Sigmoid colon (tissue), 7 donors: ENCODE data around the gene MYLIP. TPM values are rescaled to one million over a fixed set of nuclear protein-coding genes. Genes with fewer than 3 reads are reported as not detected.

Experiments
- DNase-seq: peaks from one replicate; pipeline ENCODE4 v3.0.0-alpha.2; 2019
- H3K27ac ChIP-seq, 4 donors: fragments of 200-600 bp; sonication (generic); one replicate each; pipeline ENCODE4 v1.5.1; 2016 to 2019; ENCODE audit warnings: mild to moderate bottlenecking in 1 of 4
- H3K27me3 ChIP-seq, 3 donors: fragments of 200-600 bp; sonication (generic); one replicate each; pipeline ENCODE4 v1.5.1; 2019; ENCODE audit warnings: mild to moderate bottlenecking in 1 of 3
- H3K36me3 ChIP-seq, 4 donors: fragments of 200-600 bp; sonication (generic); one replicate each; pipeline ENCODE4 v1.5.1; 2016 to 2019
- H3K4me1 ChIP-seq, 4 donors: fragments of 200-600 bp; sonication (generic); one replicate each; pipeline ENCODE4 v1.5.1; 2017 to 2019
- H3K4me3 ChIP-seq, 4 donors: fragments of 200-600 bp; sonication (generic); one replicate each; pipeline ENCODE4 v1.5.1; 2017 to 2019; ENCODE audit warnings: mild to moderate bottlenecking in 2 of 4, moderate library complexity in 1 of 4
- H3K9me3 ChIP-seq, 4 donors: fragments of 200-600 bp in 3 of 4; sonication (generic) in 3 of 4; one replicate each; pipeline versions ENCODE4 v1.5.1 to v1.6.1; 2013 to 2019
- CTCF ChIP-seq, 4 experiments: fragments of 450-650 bp in 3 of 4; fragments of 200-600 bp in 1 of 4; IDR thresholded peaks; one replicate each; pipeline ENCODE4 v1.5.1; 2016 to 2019; ENCODE audit warnings: antibody characterized with exemption in 4 of 4, mild to moderate bottlenecking in 3 of 4, moderate library complexity in 2 of 4
- EP300 ChIP-seq, 4 donors: sonication (generic); formaldehyde crosslinking; IDR thresholded peaks; one replicate each; pipeline ENCODE4 v1.6.1; 2017; ENCODE audit warnings: antibody characterized with exemption in 4 of 4
- POLR2A ChIP-seq, 2 donors: fragments of 450-650 bp; IDR thresholded peaks; one replicate each; pipeline ENCODE4 v1.6.1; 2016; ENCODE audit warnings: antibody characterized with exemption in 2 of 2, mild to moderate bottlenecking in 2 of 2, moderate library complexity in 2 of 2
- POLR2AphosphoS5 ChIP-seq, 4 donors: sonication (generic); formaldehyde crosslinking; IDR thresholded peaks; one replicate each; pipeline ENCODE4 v1.6.1; 2017; ENCODE audit warnings: antibody characterized with exemption in 4 of 4
- WGBS, 2 donors: extraction: QIAGEN DNeasy Blood & Tissue Kit; methylation state at CpG; one replicate each; pipeline ENCODE4 v1.1.7; 2013; 5-methylcytosine and 5-hydroxymethylcytosine counted together
- intact Hi-C: fragments of 100-400 bp; cut with DNase I; formaldehyde crosslinking; loops from one replicate; pipeline ENCODE4 v1.15.1; 2023
- polyA plus RNA-seq, 3 donors: library from polyadenylated mRNA; stranded (reverse); fragments of 200-250 nt; gene quantifications; one replicate each; pipeline ENCODE4 v1.2.3, GENCODE V29; 2013
- total RNA-seq, 4 donors: library from RNA; depleted of rRNA; stranded (reverse); fragments of >200 nt; gene quantifications; one replicate each; pipeline ENCODE4 v1.1.0, GENCODE V29; 2016
- donor health status: healthy with polysubstance abuse.
- donor health status: Bipolar disorder and iron deficiency.
- donor health status: healthy.

MYLIP gene
- total and polyA plus RNA-seq, 7 donors: 13.4 to 50.0 (median 21.6) TPM

- H3K4me3 ChIP-seq: no peak overlapping the region
- peaks cover 20 to 87% (median 45%) of the 10 kb centered on the region in 4 donors for H3K36me3 ChIP-seq
- DNase-seq: no peak
- no peak for TF ChIP-seq CTCF (IDR thresholded peaks at IDR 0.05)
- TF ChIP-seq POLR2A (IDR thresholded peaks at IDR 0.05): no peak
- no peak for TF ChIP-seq EP300 (IDR thresholded peaks at IDR 0.05)
- TF ChIP-seq POLR2AphosphoS5 (IDR thresholded peaks at IDR 0.05): no peak
- H3K9me3 ChIP-seq: no peaks in the 10 kb centered on the region
- no peaks in the 10 kb centered on the region for H3K27me3 ChIP-seq
- H3K4me1 ChIP-seq: peaks cover 0 to 28% (median 17%) of the 10 kb centered on the region in 4 donors
- WGBS, 2 donors: 73 to 78% methylated on average over 4 of the region's 4 CpGs
- H3K27ac ChIP-seq: peak overlapping the region in 1 of 4 donors; percentile 22
- intact Hi-C loops: no loop called here
Measured at GRCh38 chr6:16146028-16146427, 17.1 kb downstream of the MYLIP start.

GRCh38 chr6:16146527-16146955 lies 17.7 kb downstream of the MYLIP start:
- Histone ChIP-seq H3K4me3 (no peak overlapping the region), H3K27ac (peak overlapping the region in 1 of 4 donors; percentile 22), H3K36me3 (peaks cover 20 to 90% (median 46%) of the 10 kb centered on the region in 4 donors), H3K4me1 (peaks cover 0 to 28% (median 17%) of the 10 kb centered on the region in 4 donors), H3K27me3 (no peaks in the 10 kb centered on the region), H3K9me3 (no peaks in the 10 kb centered on the region)
- TF ChIP-seq CTCF (IDR thresholded peaks at IDR 0.05) (no peak), POLR2AphosphoS5 (IDR thresholded peaks at IDR 0.05) (no peak), EP300 (IDR thresholded peaks at IDR 0.05) (no peak)
- 18 to 55% methylated on average over 8 of the region's 8 CpGs for WGBS, 2 donors
- DNase-seq: no peak
- intact Hi-C loops: no loop called here

GRCh38 chr6:16148498-16148897 lies 19.6 kb downstream of the MYLIP start:
- Histone ChIP-seq H3K9me3 (no peaks in the 10 kb centered on the region), H3K36me3 (peaks cover 18 to 70% (median 33%) of the 10 kb centered on the region in 4 donors), H3K4me3 (no peak overlapping the region), H3K27me3 (no peaks in the 10 kb centered on the region), H3K4me1 (peaks cover 0 to 28% (median 17%) of the 10 kb centered on the region in 4 donors), H3K27ac (no peak overlapping the region)
- 14 to 66% methylated on average over 2 of the region's 2 CpGs for WGBS, 2 donors
- intact Hi-C loops: no loop called here
- TF ChIP-seq CTCF (IDR thresholded peaks at IDR 0.05) (no peak), POLR2AphosphoS5 (IDR thresholded peaks at IDR 0.05) (no peak), EP300 (IDR thresholded peaks at IDR 0.05) (no peak), POLR2A (IDR thresholded peaks at IDR 0.05) (no peak)
- DNase-seq: no peak

GRCh38 chr6:16149305-16149704 lies 20.4 kb downstream of the MYLIP start:
- no peak for DNase-seq
- 95 to 99% methylated on average over 2 of the region's 2 CpGs for WGBS, 2 donors
- TF ChIP-seq POLR2AphosphoS5 (IDR thresholded peaks at IDR 0.05) (no peak), CTCF (IDR thresholded peaks at IDR 0.05) (no peak), POLR2A (IDR thresholded peaks at IDR 0.05) (no peak), EP300 (IDR thresholded peaks at IDR 0.05) (no peak)
- Histone ChIP-seq H3K36me3 (peaks cover 11 to 62% (median 26%) of the 10 kb centered on the region in 4 donors), H3K4me3 (no peak overlapping the region), H3K27ac (no peak overlapping the region), H3K9me3 (no peaks in the 10 kb centered on the region), H3K4me1 (peaks cover 0 to 28% (median 17%) of the 10 kb centered on the region in 4 donors), H3K27me3 (no peaks in the 10 kb centered on the region)
- intact Hi-C loops: no loop called here

GRCh38 chr6:16150098-16150497 lies 21.2 kb downstream of the MYLIP start:
- Histone ChIP-seq H3K4me1 (peaks cover 0 to 28% (median 17%) of the 10 kb centered on the region in 4 donors), H3K36me3 (peaks cover 6 to 54% (median 22%) of the 10 kb centered on the region in 4 donors), H3K27ac (no peak overlapping the region), H3K27me3 (no peaks in the 10 kb centered on the region), H3K9me3 (no peaks in the 10 kb centered on the region), H3K4me3 (no peak overlapping the region)
- WGBS, 2 donors: 95 to 96% methylated on average over 7 of the region's 7 CpGs
- TF ChIP-seq POLR2AphosphoS5 (IDR thresholded peaks at IDR 0.05): no peak
- no peak for TF ChIP-seq POLR2A (IDR thresholded peaks at IDR 0.05)
- intact Hi-C loops: no loop called here
- no peak for DNase-seq
